Testis (tissue), 2 donors: Measurements from ENCODE around the gene MMADHC.

ENCODE experiments used
- CTCF ChIP-seq, 3 experiments: fragments of 450-650 bp in 2 of 3; fragments of 200-600 bp in 1 of 3; sonication (generic) in 1 of 3; IDR thresholded peaks; one replicate each; pipeline ENCODE4 v1.5.1; 2016 to 2019; ENCODE audit warnings: antibody characterized with exemption in 3 of 3, mild to moderate bottlenecking in 2 of 3, moderate library complexity in 1 of 3
- POLR2A ChIP-seq: fragments of 450-650 bp; IDR thresholded peaks from one replicate; pipeline ENCODE4 v1.6.1; 2017; ENCODE audit warnings: antibody characterized with exemption, mild to moderate bottlenecking, moderate library complexity

GRCh38 chr2:149566652-149567051 is 20.9 kb downstream of the MMADHC start:
- TF ChIP-seq CTCF (IDR thresholded peaks at IDR 0.05) (no peak), POLR2A (no peak)
